Effector CD8-positive, alpha-beta T cell (primary cell): Measurements from ENCODE around the gene OSBPL10.

Experiments
- DNase-seq: peaks from one replicate; lab custom pipeline; 2025; lab: John Stamatoyannopoulos, UW

Gene OSBPL10

GRCh38 chr3:31772272-31772671 lies 208.8 kb downstream of the OSBPL10 start:
- no peak for DNase-seq

- no peak for DNase-seq
Measured at GRCh38 chr3:31770822-31771326, 210.2 kb downstream of the OSBPL10 start.

GRCh38 chr3:31768479-31769125 lies 212.5 kb downstream of the OSBPL10 start:
- DNase-seq, result peak; percentile 17

GRCh38 chr3:31767920-31768319 lies 213.1 kb downstream of the OSBPL10 start:
- no peak for DNase-seq

- DNase-seq, result no peak
Measured at GRCh38 chr3:31766669-31767068, 214.4 kb downstream of the OSBPL10 start.

DNA sequence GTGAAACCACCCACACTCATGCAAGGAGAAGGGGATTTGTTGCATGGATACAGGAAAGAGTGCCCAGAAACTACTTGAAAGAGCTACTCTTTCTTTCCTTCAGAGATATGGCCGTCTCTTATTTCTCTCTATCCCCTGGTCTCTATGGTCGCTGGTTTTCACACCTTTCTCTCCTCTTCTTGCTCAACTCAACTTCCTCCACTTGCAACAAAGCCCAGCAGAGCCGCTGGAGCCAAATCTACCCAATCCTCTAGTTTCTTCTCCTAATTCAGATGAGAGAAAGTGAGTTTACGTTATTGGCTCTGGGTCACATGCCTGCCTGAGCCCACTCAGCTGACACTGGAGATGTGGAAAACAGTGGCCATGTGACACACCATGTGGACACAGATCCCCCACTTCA lies 215.2 kb downstream of the OSBPL10 start:
- DNase-seq, result no peak

DNA sequence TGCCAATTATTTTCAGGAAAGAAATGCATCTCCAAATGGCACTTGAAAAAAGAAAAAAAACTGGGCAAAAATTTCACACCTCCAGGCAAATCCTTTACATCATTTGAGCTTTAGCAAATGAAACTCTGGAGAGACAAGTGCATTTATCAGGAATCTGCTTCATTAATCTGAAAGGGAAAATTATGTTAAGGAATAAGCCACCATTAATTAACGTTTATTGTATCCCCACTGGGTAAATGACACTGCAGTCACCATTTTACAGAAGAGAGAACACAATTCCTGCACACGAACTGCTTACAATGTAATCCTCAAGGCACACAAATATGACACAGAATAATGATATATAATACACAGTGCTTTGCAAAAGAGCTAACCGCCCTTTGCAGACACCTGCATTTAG lies 217.3 kb downstream of the OSBPL10 start:
- DNase-seq, result no peak

DNA sequence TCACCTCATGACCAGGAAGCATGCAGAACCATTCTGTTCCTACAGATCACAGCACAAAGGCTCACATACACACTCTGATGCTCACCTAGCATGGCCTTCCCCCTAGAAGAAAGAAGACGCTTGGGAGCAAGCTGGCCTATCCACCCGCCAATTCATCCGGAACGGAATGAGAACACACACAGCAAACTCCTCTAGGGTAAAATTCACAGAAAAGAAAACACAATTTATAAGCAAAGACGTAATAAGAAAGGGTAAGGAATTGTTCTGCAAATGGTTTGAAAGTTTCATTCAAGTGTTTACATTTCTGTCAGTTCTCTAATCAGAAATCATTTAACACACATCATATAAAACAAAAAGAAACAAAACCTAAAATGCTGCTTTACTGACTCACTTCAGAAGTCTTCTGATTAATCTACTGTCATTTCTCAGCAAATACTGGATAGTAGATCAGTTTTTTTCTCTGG lies 218.1 kb downstream of the OSBPL10 start:
- no peak for DNase-seq

DNA sequence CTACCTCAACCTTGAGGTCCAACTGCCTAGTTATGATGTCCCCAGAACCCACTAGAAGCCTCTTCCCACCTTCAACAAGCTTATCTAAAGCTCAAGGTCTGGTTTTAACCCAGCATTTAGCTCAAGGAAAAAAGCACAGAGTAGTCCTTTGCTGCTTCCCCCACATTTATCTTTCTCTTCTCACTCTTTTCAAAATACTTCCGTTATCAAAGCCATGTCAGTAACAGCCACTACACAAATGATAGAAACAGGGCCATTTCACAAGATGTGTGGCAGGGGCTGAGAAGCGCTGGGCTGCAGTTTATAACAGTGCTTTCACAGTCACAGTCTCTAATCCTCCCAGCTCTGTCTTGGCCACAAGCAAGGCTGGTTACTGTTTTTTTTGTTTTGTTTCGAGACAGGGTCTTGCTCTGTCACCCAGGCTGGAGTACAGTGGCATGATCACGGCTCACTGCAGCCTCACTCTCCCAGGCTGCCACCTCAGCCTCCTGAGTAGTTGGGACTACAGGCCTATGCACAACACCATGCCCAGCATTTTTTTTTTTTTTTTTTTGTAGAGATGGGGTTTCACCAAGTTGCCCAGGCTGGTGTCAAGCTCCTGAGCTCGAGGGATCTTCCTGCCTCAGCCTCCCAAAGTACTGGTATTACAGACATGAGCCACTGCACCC lies 218.8 kb downstream of the OSBPL10 start:
- DNase-seq, result no peak

DNA sequence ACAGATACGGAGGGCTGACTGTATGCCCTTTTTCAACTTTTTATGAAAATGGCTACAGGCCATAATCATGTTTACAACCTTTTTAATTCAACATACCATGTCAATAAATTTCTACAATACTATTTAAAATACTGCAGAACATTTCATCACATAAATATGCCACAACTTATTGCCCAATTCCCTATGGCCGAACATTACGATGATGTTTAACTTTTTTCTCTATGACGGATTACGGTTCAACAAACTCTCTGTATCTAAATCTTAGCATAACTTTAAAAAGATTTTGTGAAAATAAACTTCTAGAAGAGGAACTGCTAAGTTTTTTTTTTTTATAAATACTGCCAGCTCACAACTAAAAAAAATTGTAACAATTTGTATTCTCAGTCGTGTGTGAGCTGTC lies 220.4 kb downstream of the OSBPL10 start:
- no peak for DNase-seq

GRCh38 chr3:31758322-31758965 lies 222.6 kb downstream of the OSBPL10 start:
- DNase-seq, result no peak

DNA sequence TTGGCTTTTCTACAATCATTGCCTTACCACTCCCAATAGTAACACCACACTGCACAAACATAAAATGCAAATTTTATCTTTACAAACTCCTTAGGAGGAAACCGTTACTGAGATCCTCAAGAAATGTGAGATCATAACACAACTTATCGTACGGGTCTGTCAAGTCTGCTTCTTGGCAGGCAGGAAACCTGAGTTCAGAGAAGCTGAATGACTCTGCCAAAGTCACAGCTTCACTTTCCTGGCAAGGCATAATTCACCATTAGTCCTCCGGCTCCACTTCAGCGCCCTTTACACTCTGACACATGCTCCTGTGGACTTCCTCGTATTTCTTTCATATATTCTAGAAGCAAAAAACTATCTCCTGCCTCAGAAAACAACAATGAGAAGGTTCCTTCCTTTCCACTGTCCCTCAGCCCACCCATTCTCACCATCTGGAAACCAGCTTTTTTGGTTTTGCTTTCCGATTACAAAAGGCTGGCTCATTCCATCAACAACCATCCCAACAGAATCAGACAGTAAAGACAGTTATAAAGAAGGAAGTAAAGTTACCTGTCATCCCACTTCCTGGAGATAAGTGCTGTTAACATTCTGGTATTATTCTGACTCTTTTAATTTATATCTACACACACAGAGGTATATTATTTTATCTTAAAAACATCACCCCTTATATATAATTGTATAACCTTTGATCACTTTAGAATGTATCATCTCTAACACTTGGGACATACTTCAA lies 225.0 kb downstream of the OSBPL10 start:
- no peak for DNase-seq

DNA sequence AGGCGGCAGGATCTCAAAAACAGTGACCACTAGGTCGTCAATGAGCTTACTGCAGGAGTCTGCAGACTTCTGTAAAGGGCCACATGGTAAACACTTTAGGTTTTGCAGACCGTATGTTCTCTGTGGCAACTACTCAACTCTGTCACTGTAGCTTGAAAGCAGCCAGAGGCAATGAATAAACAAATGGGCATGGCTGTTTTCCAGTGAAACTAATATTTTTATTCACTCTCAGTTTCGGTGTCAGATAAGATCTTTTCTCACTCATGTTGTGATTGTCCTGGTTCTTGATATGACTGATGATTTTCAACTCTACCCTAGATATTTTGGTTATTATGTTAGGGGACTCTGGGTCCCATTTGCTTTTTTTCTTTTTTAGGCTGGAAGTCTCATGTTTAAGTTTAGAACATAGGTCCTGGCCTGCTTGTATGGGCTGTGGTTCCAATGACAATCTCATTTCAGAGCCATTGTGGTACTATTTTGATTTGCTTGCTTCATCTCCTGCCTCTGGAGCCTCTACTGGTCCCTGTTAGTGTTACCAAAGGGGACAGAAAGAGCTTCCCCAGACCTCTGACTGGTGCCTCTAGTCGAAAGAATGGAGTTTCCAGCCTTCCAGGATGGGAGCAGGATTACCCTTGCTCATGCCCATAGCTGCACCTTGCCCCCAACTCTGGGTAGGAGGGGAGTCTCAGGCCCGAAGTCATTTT lies 226.3 kb downstream of the OSBPL10 start:
- DNase-seq, result no peak

GRCh38 chr3:31753050-31753425 lies 228.0 kb downstream of the OSBPL10 start:
- DNase-seq, result no peak

- no peak for DNase-seq
Measured at GRCh38 chr3:31752305-31753049, 228.6 kb downstream of the OSBPL10 start.

- no peak for DNase-seq
Measured at GRCh38 chr3:31750341-31750740, 230.7 kb downstream of the OSBPL10 start.

GRCh38 chr3:31748933-31749295 lies 232.1 kb downstream of the OSBPL10 start:
- DNase-seq, result no peak

- DNase-seq, result no peak
Measured at GRCh38 chr3:31748281-31748932, 232.7 kb downstream of the OSBPL10 start.

DNA sequence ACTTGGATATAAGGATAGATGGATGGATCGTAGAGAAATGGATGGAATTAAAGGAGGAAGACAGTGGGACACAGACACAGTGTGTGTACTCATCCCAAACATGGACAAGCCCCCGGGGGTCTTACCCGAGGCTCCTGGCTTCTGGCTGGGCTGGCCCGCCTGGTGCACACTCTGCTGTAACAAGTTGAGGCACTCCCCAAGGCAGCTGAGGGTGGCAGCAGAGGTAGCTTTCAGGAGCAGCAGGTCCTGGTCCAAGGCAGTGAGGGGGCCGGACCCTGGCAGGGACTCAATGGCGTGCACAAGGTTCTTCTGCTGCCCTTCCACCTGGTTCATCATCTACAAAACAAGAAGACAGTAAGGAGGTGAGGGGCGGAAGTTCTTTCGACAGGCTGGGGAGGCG lies 233.3 kb downstream of the OSBPL10 start:
- DNase-seq, result no peak

DNA sequence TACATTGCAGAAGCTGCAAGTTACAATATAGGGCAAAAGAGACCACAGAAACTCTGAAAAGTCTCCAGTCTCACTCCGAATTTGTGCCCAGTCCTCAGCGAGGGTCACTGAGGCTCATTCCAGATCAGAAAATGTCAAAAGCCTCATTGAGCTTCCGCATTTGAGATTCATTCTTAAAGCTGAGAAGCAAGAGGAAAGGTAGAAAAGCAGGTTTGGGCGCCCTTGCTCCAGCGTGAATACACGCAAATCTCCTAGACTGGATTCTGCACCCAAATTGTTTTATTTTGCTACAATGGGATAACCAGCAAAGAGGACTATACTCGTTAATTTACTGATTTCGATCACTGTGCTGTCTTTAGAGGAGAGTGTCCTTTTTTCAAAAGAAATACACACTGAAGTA lies 236.1 kb downstream of the OSBPL10 start:
- DNase-seq, result no peak
